Measurements from ENCODE around the gene XCR1.

XCR1 gene

GRCh38 chr3:45967724-45968123 is 59.6 kb downstream of the XCR1 start:
- Histone ChIP-seq H3K27me3 (ENCODE audit: control insufficient read depth, low read length) (no peaks in the 10 kb centered on the region), H3K36me3 (ENCODE audit: control insufficient read depth, low read length) (peaks cover 63% of the 10 kb centered on the region), H3K79me2 (ENCODE audit: control insufficient read depth, low read length) (no peaks in the 10 kb centered on the region), H3K4me1 (ENCODE audit: control insufficient read depth, low read length) (peaks cover 5% of the 10 kb centered on the region), H3K4me2 (ENCODE audit: low read length) (no peak overlapping the region), H3K9me3 (ENCODE audit: control insufficient read depth, insufficient read depth, low read length) (no peaks in the 10 kb centered on the region), H3K9me2 (replicated peaks; ENCODE audit: control insufficient read depth, low read length) (no peaks in the 10 kb centered on the region), H4K20me1 (ENCODE audit: control insufficient read depth, insufficient read depth, low read depth, low read length) (no peaks in the 10 kb centered on the region), H3K27ac (ENCODE audit: low read depth, low read length) (no peak overlapping the region), H3K4me3 (ENCODE audit: low read length) (no peak overlapping the region), H3F3A (ENCODE audit: control insufficient read depth, insufficient read depth) (no peaks in the 10 kb centered on the region)
- TF ChIP-seq CTCF (IDR thresholded peaks at IDR 0.05; ENCODE audit: low read depth, low read length, poor library complexity, severe bottlenecking) = no peak
- no peak for TF ChIP-seq EZH2phosphoT487 (IDR thresholded peaks at IDR 0.05; ENCODE audit: borderline replicate concordance, low read length)
